ENCODE measurements around the gene NBEAL2. TPM values are rescaled to one million over a fixed set of nuclear protein-coding genes. Genes with fewer than 3 reads are reported as not detected.

The NBEAL2 gene
- total RNA-seq, 1 experiment from 2014 or later, result 50.7 TPM

GRCh38 chr3:46984591-46985459 lies 5.4 kb downstream of the NBEAL2 start:
- Histone ChIP-seq H3F3A (ENCODE audit: low read length, unreplicated experiment) (no peaks in the 10 kb centered on the region), H3K36me3 (ENCODE audit: low read depth, low read length) (no peaks in the 10 kb centered on the region), H3K9me2 (replicated peaks; ENCODE audit: low read length) (no peaks in the 10 kb centered on the region), H3K27me3 (ENCODE audit: low read length) (no peaks in the 10 kb centered on the region), H3K4me3 (ENCODE audit: low read length) (no peak overlapping the region), H3K4me1 (ENCODE audit: insufficient read depth, low read length) (peaks cover 25% of the 10 kb centered on the region), H3K27ac (ENCODE audit: low read length) (no peak overlapping the region), H3K9ac (ENCODE audit: low read length) (no peak overlapping the region), H3K79me2 (ENCODE audit: low read length) (peaks cover 41% of the 10 kb centered on the region), H4K20me1 (ENCODE audit: low read length) (no peaks in the 10 kb centered on the region), H2AFZ (ENCODE audit: low read length) (no peak overlapping the region), H3K9me3 (ENCODE audit: low read length) (no peaks in the 10 kb centered on the region), H3K4me2 (ENCODE audit: low read length) (no peak overlapping the region)
- no TSS peak for BruUV-seq (replicated peaks)
- DNase-seq, result no peak
- ChIA-PET POLR2A (ENCODE audit: unreplicated experiment) (no interaction called here), CTCF (interaction anchor here (0.5 to 1.1 kb wide), 2 partner anchors 8 to 62 kb away, joined by 3 to 5 read pairs; no protein-coding TSS in a partner anchor)
- no peak for TF ChIP-seq EZH2phosphoT487 (IDR thresholded peaks at IDR 0.05; ENCODE audit: borderline replicate concordance, low read length)
- no peak for TF ChIP-seq EZH2 (IDR thresholded peaks at IDR 0.05; ENCODE audit: low read length, unreplicated experiment)
- TF ChIP-seq CTCF (conservative IDR thresholded peaks at IDR 0.05; ENCODE audit: low read depth, low read length), result no peak
- ATAC-seq, result no peak
- intact Hi-C loops (cut with micrococcal nuclease), result no loop called here

- Histone ChIP-seq H3K27ac (ENCODE audit: low read length) (no peak overlapping the region), H3K27me3 (ENCODE audit: low read length) (no peaks in the 10 kb centered on the region), H3K36me3 (ENCODE audit: low read depth, low read length) (no peaks in the 10 kb centered on the region), H3K9me2 (replicated peaks; ENCODE audit: low read length) (no peaks in the 10 kb centered on the region), H3K79me2 (ENCODE audit: low read length) (peaks cover 34% of the 10 kb centered on the region), H3F3A (ENCODE audit: low read length, unreplicated experiment) (no peaks in the 10 kb centered on the region), H3K4me2 (ENCODE audit: low read length) (no peak overlapping the region), H3K4me3 (ENCODE audit: low read length) (no peak overlapping the region), H3K9me3 (ENCODE audit: low read length) (no peaks in the 10 kb centered on the region), H3K9ac (ENCODE audit: low read length) (no peak overlapping the region), H4K20me1 (ENCODE audit: low read length) (no peaks in the 10 kb centered on the region), H2AFZ (ENCODE audit: low read length) (no peak overlapping the region), H3K4me1 (ENCODE audit: insufficient read depth, low read length) (peaks cover 23% of the 10 kb centered on the region)
- DNase-seq, result no peak
- no peak for TF ChIP-seq CTCF (conservative IDR thresholded peaks at IDR 0.05; ENCODE audit: low read depth, low read length)
- TF ChIP-seq EZH2phosphoT487 (IDR thresholded peaks at IDR 0.05; ENCODE audit: borderline replicate concordance, low read length), result no peak
- no peak for TF ChIP-seq EZH2 (IDR thresholded peaks at IDR 0.05; ENCODE audit: low read length, unreplicated experiment)
- no TSS peak for BruUV-seq (replicated peaks)
- ChIA-PET POLR2A (ENCODE audit: unreplicated experiment) (no interaction called here), CTCF (interaction anchor here (1.1 kb wide), 1 partner anchor 62 kb away, joined by 3 read pairs; no protein-coding TSS in a partner anchor)
- ATAC-seq, result no peak
- intact Hi-C loops (cut with micrococcal nuclease), result no loop called here
These were observed 6.1 kb downstream of the NBEAL2 start for GRCh38 chr3:46985588-46985987.

Measured in PC-3 (cell line).